HCT116 (cell line): ENCODE results near the gene VEGFD. TPM values are rescaled to one million over a fixed set of nuclear protein-coding genes. Genes with fewer than 3 reads are reported as not detected.

ENCODE experiments used
- ATAC-seq: fragments of 200-7000 bp; cut with Tn5 transposase; 2 replicates; pipeline ENCODE4 v1.9.1; 2020; ENCODE audit warnings: mild to moderate bottlenecking, moderate library complexity
- BruUV-seq: library from RNA; stranded (reverse); fragments of 400-500 nt; replicated peaks from 2 replicates; lab custom pipeline; 2021; lab: Mats Ljungman, UMichigan
- CTCF ChIA-PET: fragments of 300-600 bp; sonication (Branson Sonifier 250); formaldehyde crosslinking; loops from one replicate; lab custom pipeline; 2021; ENCODE audit warnings: antibody characterized with exemption; lab: Charles Lee
- POLR2A ChIA-PET: fragments of 300-600, 350-600 bp; sonication (Branson Sonifier 250); formaldehyde crosslinking; loops from one replicate; lab custom pipeline; 2021; ENCODE audit warnings: antibody characterized with exemption; lab: Charles Lee
- RAD21 ChIA-PET, 2 experiments: fragments of 300-600 bp; sonication (Branson Sonifier 250); formaldehyde crosslinking; loops; one replicate each; lab custom pipeline; 2023; ENCODE audit warnings: low total read pairs in 2 of 2; ENCODE audit not compliant: uncharacterized antibody in 2 of 2, unreplicated experiment in 2 of 2, low non-redundant PET in 1 of 2; lab: Charles Lee
- DNase-seq: peaks from one replicate; pipeline ENCODE4 v3.0.0-alpha.2; 2010; ENCODE audit warnings: low read depth, low spot score
- H2AFZ ChIP-seq: fragments of 200-600 bp; shearing (Covaris generic), sonication (generic); 2 replicates; pipeline ENCODE4 v1.6.1; 2017; ENCODE audit warnings: low read depth, mixed run types, mixed read lengths, antibody characterized with exemption, low read length; ENCODE audit not compliant: poor library complexity, severe bottlenecking
- H3K27ac ChIP-seq: 2 replicates; pipeline ENCODE4 v1.5.1; 2012; ENCODE audit warnings: low read depth, low read length
- H3K27me3 ChIP-seq: fragments of 200-600 bp; sonication (generic); 2 replicates; pipeline ENCODE4 v1.6.1; 2016; ENCODE audit warnings: mixed run types, low read length, mixed read lengths; ENCODE audit not compliant: insufficient read depth
- H3K36me3 ChIP-seq, 2 experiments: fragments of 200-500 bp in 1 of 2; fragments of 200-600 bp in 1 of 2; sonication (Bioruptor generic) in 1 of 2; sonication (generic) in 1 of 2; 2 replicates each; pipeline versions ENCODE4 v1.5.1 to v1.6.1; 2014 to 2016; ENCODE audit warnings: low read length in 2 of 2, inconsistent platforms in 1 of 2, mixed read lengths in 1 of 2, mixed run types in 1 of 2; ENCODE audit not compliant: insufficient read depth in 2 of 2, control insufficient read depth in 1 of 2
- H3K4me1 ChIP-seq, 2 experiments: fragments of 200-600 bp in 1 of 2; sonication (generic) in 1 of 2; 2 replicates each; pipeline versions ENCODE4 v1.5.1 to v1.6.1; 2012 to 2017; ENCODE audit warnings: low read length in 2 of 2, inconsistent platforms in 1 of 2, mild to moderate bottlenecking in 1 of 2, mixed read lengths in 1 of 2, mixed run types in 1 of 2, moderate library complexity in 1 of 2; ENCODE audit not compliant: insufficient read depth in 2 of 2, control insufficient read depth in 1 of 2
- H3K4me2 ChIP-seq: fragments of 200-600 bp; sonication (generic); 2 replicates; pipeline ENCODE4 v1.6.1; 2017; ENCODE audit warnings: mixed run types, low read length, mixed read lengths
- H3K4me3 ChIP-seq, 2 experiments: fragments of 200-600 bp in 1 of 2; sonication (generic) in 1 of 2; replicated peaks in 1 of 2; 2 replicates each; pipeline ENCODE4 v1.5.1; 2011 to 2016; ENCODE audit warnings: low read length in 2 of 2, control low read depth in 1 of 2, low read depth in 1 of 2, mild to moderate bottlenecking in 1 of 2, mixed read lengths in 1 of 2, mixed run types in 1 of 2
- H3K79me2 ChIP-seq: fragments of 200-600 bp; sonication (generic); 2 replicates; pipeline ENCODE4 v1.6.1; 2017; ENCODE audit warnings: mild to moderate bottlenecking, mixed run types, low read length, moderate library complexity, mixed read lengths; ENCODE audit not compliant: insufficient read depth
- H3K9ac ChIP-seq: fragments of 200-600 bp; sonication (generic); 2 replicates; pipeline ENCODE4 v1.6.1; 2016; ENCODE audit warnings: low read length, mixed read lengths
- H3K9me2 ChIP-seq: fragments of 200-600 bp; sonication (generic), shearing (Covaris generic); 2 replicates; pipeline ENCODE4 v1.6.1; 2017; ENCODE audit warnings: mixed run types, mild to moderate bottlenecking, moderate library complexity; ENCODE audit not compliant: insufficient read depth
- H3K9me3 ChIP-seq, 2 experiments: fragments of 200-500 bp in 1 of 2; fragments of 200-600 bp in 1 of 2; sonication (Bioruptor generic) in 1 of 2; sonication (generic) in 1 of 2; 2 replicates each; pipeline ENCODE4 v1.6.1; 2014 to 2017; ENCODE audit warnings: low read length in 2 of 2, mixed read lengths in 2 of 2, inconsistent platforms in 1 of 2, low read depth in 1 of 2, mild to moderate bottlenecking in 1 of 2, mixed run types in 1 of 2, moderate library complexity in 1 of 2; ENCODE audit not compliant: control insufficient read depth in 1 of 2, insufficient read depth in 1 of 2
- H4K20me1 ChIP-seq: fragments of 200-600 bp; sonication (generic), shearing (Covaris generic); 2 replicates; pipeline ENCODE4 v1.6.1; 2017; ENCODE audit warnings: mixed run types, mild to moderate bottlenecking, moderate library complexity; ENCODE audit not compliant: insufficient read depth
- CBX3 ChIP-seq: IDR thresholded peaks from 2 replicates; pipeline ENCODE4 v1.6.1; 2012; ENCODE audit warnings: low read depth
- ELF1 ChIP-seq: IDR thresholded peaks from 2 replicates; pipeline ENCODE4 v1.6.1; 2012; ENCODE audit warnings: low read depth, borderline replicate concordance
- EZH2 ChIP-seq: fragments of 200-600 bp; sonication (generic); IDR thresholded peaks from 2 replicates; pipeline ENCODE4 v1.6.1; 2017; ENCODE audit warnings: antibody characterized with exemption, mixed run types
- EZH2phosphoT487 ChIP-seq: fragments of 200-600 bp; IDR thresholded peaks from 2 replicates; pipeline ENCODE4 v1.6.1; 2018; ENCODE audit warnings: antibody characterized with exemption, borderline replicate concordance
- FOSL1 ChIP-seq: IDR thresholded peaks from 2 replicates; pipeline ENCODE4 v1.6.1; 2012; ENCODE audit warnings: low read depth
- JUND ChIP-seq: IDR thresholded peaks from 2 replicates; pipeline ENCODE4 v1.6.1; 2012
- RAD21 ChIP-seq: IDR thresholded peaks from 2 replicates; pipeline ENCODE4 v1.6.1; 2012; ENCODE audit warnings: low read depth, mild to moderate bottlenecking
- SP1 ChIP-seq: IDR thresholded peaks from 2 replicates; pipeline ENCODE4 v1.6.1; 2012; ENCODE audit warnings: low read depth
- SRF ChIP-seq: IDR thresholded peaks from 2 replicates; pipeline ENCODE4 v1.6.1; 2012; ENCODE audit warnings: low read depth
- TCF7L2 ChIP-seq: IDR thresholded peaks from 2 replicates; pipeline ENCODE4 v1.7.0; 2011; ENCODE audit warnings: borderline replicate concordance, inconsistent platforms; ENCODE audit not compliant: insufficient read depth, insufficient read length; ENCODE audit errors: extremely low read depth
- YY1 ChIP-seq: IDR thresholded peaks from 2 replicates; pipeline ENCODE4 v1.6.1; 2011; ENCODE audit warnings: low read length, low read depth, moderate library complexity, mild to moderate bottlenecking; ENCODE audit not compliant: insufficient replicate concordance; ENCODE audit errors: extremely low read depth
- ZFX ChIP-seq: fragments of 450-650 bp; IDR thresholded peaks from 2 replicates; pipeline ENCODE4 v1.6.1; 2017
- ZNF274 ChIP-seq: fragments of 200-500 bp; sonication (Bioruptor generic); IDR thresholded peaks from 2 replicates; pipeline ENCODE4 v1.6.1; 2014; ENCODE audit warnings: mild to moderate bottlenecking, low read depth, low read length, inconsistent platforms
- intact Hi-C: fragments of 100-400 bp; cut with micrococcal nuclease; formaldehyde crosslinking; loops from 2 replicates; pipeline ENCODE4 v1.10.0; 2022
- total RNA-seq: library from RNA; stranded (reverse); gene quantifications from one replicate; pipeline ENCODE4 v1.2.1, GENCODE V29; 2021; ENCODE audit not compliant: unreplicated experiment
- TF ChIP-seq, protein P1 (sequence below): IDR thresholded peaks from 2 replicates; pipeline ENCODE4 v1.6.1; 2011; ENCODE audit warnings: mild to moderate bottlenecking, low read length, moderate library complexity; ENCODE audit not compliant: insufficient replicate concordance; ENCODE audit errors: extremely low read depth
- TF ChIP-seq, protein P2 (sequence below), 3 experiments: fragments of 200-600 bp in 1 of 3; sonication (generic) in 1 of 3; IDR thresholded peaks in 2 of 3; conservative IDR thresholded peaks in 1 of 3; 2 replicates each; pipeline ENCODE4 v1.5.1; 2012 to 2017; ENCODE audit warnings: low read depth in 2 of 3, low read length in 2 of 3, antibody characterized with exemption in 1 of 3, borderline replicate concordance in 1 of 3, control low read depth in 1 of 3, mild to moderate bottlenecking in 1 of 3, mixed read lengths in 1 of 3, mixed run types in 1 of 3, moderate library complexity in 1 of 3; ENCODE audit not compliant: insufficient read depth in 1 of 3
- TF ChIP-seq, protein P3 (sequence below): IDR thresholded peaks from 2 replicates; pipeline ENCODE4 v1.6.1; 2012
- TF ChIP-seq, protein P4 (sequence below): IDR thresholded peaks from 2 replicates; pipeline ENCODE4 v1.6.1; 2012

VEGFD gene
- total RNA-seq, 1 experiment from 2014 or later = 0.37 TPM

DNA sequence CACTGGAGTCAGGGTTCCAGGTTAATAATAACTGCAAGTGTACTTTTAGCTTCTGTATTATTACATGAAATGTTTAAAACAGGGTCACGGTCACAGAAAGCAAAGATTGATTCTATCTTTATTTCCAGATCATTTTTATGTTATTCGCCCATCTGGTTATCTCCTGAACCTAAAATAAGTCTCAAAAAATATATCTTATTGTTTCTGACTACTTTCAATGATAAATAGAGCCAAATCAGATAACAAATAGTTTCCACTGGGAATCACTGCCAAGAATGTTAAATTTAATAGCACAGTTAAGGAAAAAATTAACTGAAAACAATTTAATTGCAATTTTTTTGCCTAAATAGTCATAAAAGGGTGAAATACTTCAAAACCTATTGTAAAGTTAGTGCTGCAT is 17.2 kb upstream of the VEGFD start:
- H3K4me1 ChIP-seq = no peaks in the 10 kb centered on the region
- H3K36me3 ChIP-seq = no peaks in the 10 kb centered on the region
- no peak overlapping the region for H3K4me3 ChIP-seq
- BruUV-seq = no TSS peak
- ChIA-PET RAD21 (no interaction called here), POLR2A (no interaction called here), CTCF (no interaction called here)
- ATAC-seq = no peak
- H3K4me2 ChIP-seq = no peak overlapping the region
- H3K79me2 ChIP-seq = no peaks in the 10 kb centered on the region
- intact Hi-C loops = no loop called here
- H3K27me3 ChIP-seq = no peaks in the 10 kb centered on the region
- DNase-seq = no peak
- H3K9me3 ChIP-seq = no peaks in the 10 kb centered on the region
- no peaks in the 10 kb centered on the region for H3K9me2 ChIP-seq
- no peak for TF ChIP-seq SP1
- no peak for TF ChIP-seq ZNF274
- TF ChIP-seq, protein P1, sequence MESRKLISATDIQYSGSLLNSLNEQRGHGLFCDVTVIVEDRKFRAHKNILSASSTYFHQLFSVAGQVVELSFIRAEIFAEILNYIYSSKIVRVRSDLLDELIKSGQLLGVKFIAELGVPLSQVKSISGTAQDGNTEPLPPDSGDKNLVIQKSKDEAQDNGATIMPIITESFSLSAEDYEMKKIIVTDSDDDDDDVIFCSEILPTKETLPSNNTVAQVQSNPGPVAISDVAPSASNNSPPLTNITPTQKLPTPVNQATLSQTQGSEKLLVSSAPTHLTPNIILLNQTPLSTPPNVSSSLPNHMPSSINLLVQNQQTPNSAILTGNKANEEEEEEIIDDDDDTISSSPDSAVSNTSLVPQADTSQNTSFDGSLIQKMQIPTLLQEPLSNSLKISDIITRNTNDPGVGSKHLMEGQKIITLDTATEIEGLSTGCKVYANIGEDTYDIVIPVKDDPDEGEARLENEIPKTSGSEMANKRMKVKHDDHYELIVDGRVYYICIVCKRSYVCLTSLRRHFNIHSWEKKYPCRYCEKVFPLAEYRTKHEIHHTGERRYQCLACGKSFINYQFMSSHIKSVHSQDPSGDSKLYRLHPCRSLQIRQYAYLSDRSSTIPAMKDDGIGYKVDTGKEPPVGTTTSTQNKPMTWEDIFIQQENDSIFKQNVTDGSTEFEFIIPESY = no peak
- TF ChIP-seq CBX3 = no peak
- TF ChIP-seq EZH2phosphoT487 = no peak
- TF ChIP-seq EZH2 = no peak
- TF ChIP-seq, protein P2, sequence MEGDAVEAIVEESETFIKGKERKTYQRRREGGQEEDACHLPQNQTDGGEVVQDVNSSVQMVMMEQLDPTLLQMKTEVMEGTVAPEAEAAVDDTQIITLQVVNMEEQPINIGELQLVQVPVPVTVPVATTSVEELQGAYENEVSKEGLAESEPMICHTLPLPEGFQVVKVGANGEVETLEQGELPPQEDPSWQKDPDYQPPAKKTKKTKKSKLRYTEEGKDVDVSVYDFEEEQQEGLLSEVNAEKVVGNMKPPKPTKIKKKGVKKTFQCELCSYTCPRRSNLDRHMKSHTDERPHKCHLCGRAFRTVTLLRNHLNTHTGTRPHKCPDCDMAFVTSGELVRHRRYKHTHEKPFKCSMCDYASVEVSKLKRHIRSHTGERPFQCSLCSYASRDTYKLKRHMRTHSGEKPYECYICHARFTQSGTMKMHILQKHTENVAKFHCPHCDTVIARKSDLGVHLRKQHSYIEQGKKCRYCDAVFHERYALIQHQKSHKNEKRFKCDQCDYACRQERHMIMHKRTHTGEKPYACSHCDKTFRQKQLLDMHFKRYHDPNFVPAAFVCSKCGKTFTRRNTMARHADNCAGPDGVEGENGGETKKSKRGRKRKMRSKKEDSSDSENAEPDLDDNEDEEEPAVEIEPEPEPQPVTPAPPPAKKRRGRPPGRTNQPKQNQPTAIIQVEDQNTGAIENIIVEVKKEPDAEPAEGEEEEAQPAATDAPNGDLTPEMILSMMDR (IDR thresholded peaks at IDR 0.05 in 2 of 3, conservative IDR thresholded peaks at IDR 0.05 in 1 of 3; ENCODE audit: borderline replicate concordance in 1 of 3, insufficient read depth in 1 of 3, low read depth in 2 of 3, low read length in 2 of 3) = no peak
- no peak for TF ChIP-seq JUND
- no peak for TF ChIP-seq ZFX
- no peak for TF ChIP-seq SRF
- TF ChIP-seq RAD21 = no peak
- no peak for TF ChIP-seq ELF1
- TF ChIP-seq, protein P3, sequence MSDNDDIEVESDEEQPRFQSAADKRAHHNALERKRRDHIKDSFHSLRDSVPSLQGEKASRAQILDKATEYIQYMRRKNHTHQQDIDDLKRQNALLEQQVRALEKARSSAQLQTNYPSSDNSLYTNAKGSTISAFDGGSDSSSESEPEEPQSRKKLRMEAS = no peak
- TF ChIP-seq TCF7L2 = no peak
- TF ChIP-seq FOSL1 = no peak
- TF ChIP-seq, protein P4, sequence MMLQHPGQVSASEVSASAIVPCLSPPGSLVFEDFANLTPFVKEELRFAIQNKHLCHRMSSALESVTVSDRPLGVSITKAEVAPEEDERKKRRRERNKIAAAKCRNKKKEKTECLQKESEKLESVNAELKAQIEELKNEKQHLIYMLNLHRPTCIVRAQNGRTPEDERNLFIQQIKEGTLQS = no peak
- TF ChIP-seq YY1 = no peak
- H2AFZ ChIP-seq = no peak overlapping the region
- H4K20me1 ChIP-seq = no peaks in the 10 kb centered on the region
- H3K27ac ChIP-seq = no peak overlapping the region
- no peak overlapping the region for H3K9ac ChIP-seq
